Activated gamma-delta T cell treated with anti-CD3 and anti-CD28 coated beads, Interleukin-2, amount 50 U/mL, for 16 hours (primary cell): Measurements from ENCODE around the gene CASP7.
"Not testable (repeated sequence)": the region's sequence is repeated elsewhere in the genome, so short reads cannot be mapped to it uniquely, and the experiment has no call there.

Experiments
- DNase-seq: peaks from one replicate; pipeline ENCODE4 v3.0.0-alpha.2; 2020; ENCODE audit warnings: low read depth

CASP7 gene

GRCh38 chr10:113754125-113754524 lies 74.4 kb downstream of the CASP7 start:
- no peak for DNase-seq

DNA sequence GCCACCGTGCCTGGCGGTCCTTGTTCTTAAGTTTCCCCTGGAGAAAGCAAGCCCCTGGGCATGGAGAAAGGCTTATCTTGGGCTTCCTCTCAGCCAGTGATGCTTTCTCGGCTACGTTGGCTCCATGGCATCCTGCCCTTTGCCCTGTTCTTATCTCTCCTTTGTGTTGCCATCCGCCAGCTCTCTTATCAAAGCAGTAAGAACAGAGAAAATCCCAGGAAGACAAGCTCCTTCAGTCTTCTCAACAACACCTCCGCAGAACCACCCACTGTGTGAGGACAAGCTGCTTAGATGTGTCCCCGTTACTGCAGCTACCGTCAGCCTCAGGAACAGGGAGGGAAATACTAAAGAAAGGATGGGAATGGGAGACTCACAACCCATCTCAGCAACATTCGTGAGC lies 75.1 kb downstream of the CASP7 start:
- DNase-seq = no peak

- DNase-seq = no peak
Measured at GRCh38 chr10:113756940-113757543, 77.3 kb downstream of the CASP7 start.

GRCh38 chr10:113762083-113762482 lies 82.4 kb downstream of the CASP7 start:
- no peak for DNase-seq

DNA sequence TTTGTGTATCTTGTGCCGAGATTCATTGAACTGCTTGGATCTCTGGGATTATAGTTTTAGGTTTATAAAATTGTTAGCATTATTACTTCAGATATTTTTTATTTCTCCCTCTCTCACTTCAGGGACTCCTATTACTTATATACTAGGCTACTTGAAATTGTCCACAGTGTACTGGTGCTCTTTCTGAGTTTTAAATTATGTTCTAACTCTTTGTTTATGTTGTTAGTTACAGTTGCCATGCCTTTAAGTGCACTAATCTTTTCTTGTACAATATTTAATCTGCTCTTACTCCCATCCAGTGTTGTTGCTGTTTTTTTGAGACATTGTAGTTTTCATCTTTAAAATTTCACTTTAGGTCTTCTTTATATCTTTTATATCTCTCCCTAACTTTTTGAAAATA lies 84.9 kb downstream of the CASP7 start:
- no peak for DNase-seq

DNA sequence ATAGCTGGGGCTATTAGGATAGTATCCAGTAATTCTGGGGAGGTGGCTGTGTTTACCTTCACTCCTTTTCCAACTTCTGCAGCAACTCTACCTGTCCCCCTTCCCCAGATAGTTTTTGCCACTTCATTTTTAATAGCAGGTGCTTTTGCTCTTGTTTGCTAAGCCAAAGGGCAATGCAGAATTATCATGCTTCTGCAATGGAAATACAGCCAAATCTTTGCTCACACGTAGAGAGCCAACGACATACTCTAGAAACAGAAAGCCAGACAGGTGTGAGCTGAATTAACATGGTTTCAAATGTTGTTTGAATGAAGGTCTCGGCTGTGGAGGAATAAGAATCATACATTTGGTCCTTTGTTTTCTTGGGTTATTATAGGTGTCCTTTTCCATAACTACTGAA lies 86.2 kb downstream of the CASP7 start:
- no peak for DNase-seq

- DNase-seq = no peak
Measured at GRCh38 chr10:113767222-113767621, 87.5 kb downstream of the CASP7 start.

GRCh38 chr10:113770346-113770745 lies 90.6 kb downstream of the CASP7 start:
- DNase-seq = no peak

GRCh38 chr10:113771131-113771530 lies 91.4 kb downstream of the CASP7 start:
- DNase-seq = not testable (repeated sequence)

DNA sequence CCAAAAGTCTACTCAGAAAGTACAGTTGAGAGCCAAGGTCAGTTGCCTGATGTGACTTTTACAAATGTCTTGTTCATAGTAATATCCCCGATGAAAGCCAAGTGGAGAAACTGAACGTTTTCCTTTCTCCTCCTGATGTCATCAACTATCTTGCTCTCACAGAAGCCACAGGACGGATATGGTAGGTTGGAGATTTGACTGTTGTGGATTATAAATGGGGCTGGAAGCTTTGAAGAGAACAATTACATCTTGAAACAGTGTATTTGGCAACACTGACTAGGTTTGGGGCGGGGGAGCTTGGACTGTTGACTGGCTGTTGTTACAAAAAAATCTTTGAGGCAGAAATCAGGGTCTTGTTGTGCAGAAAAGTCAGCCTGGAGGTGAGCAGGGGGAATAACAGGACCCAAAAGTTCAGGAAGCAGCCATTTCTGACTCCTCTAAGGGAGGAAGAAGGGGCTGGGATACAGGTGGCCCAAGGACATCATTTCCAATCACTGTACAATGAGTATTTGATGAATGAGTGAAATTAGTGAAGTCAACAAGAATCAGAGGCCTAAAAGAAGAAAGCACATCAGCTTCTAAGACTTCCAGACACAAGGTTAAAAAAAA lies 96.1 kb downstream of the CASP7 start:
- DNase-seq = no peak

GRCh38 chr10:113776553-113776952 lies 96.8 kb downstream of the CASP7 start:
- no peak for DNase-seq
